NCI-H2107 (cell line): Measurements from ENCODE around the gene LRRC15.

Experiments used
- DNase-seq: peaks from one replicate; lab custom pipeline; 2025; lab: John Stamatoyannopoulos, UW

Gene LRRC15

GRCh38 chr3:194360568-194360967 is 9.0 kb downstream of the LRRC15 start:
- no peak for DNase-seq

- no peak for DNase-seq
Measured at GRCh38 chr3:194357681-194358080, 11.9 kb downstream of the LRRC15 start.

- DNase-seq = no peak
Measured at GRCh38 chr3:194355379-194355778, 14.2 kb downstream of the LRRC15 start.

- DNase-seq = no peak
Measured at GRCh38 chr3:194354315-194354714, 15.2 kb downstream of the LRRC15 start.

- DNase-seq = peak; percentile 42
Measured at GRCh38 chr3:194352667-194353246, 16.8 kb downstream of the LRRC15 start.

GRCh38 chr3:194351952-194352536 is 17.5 kb downstream of the LRRC15 start:
- no peak for DNase-seq

- DNase-seq = no peak
Measured at GRCh38 chr3:194351080-194351672, 18.4 kb downstream of the LRRC15 start, which contains the start of gene CPN2. CPN2 (minus strand) TSS chr3:194351328; CDS start chr3:194342702, 8,626 bp downstream.

DNA sequence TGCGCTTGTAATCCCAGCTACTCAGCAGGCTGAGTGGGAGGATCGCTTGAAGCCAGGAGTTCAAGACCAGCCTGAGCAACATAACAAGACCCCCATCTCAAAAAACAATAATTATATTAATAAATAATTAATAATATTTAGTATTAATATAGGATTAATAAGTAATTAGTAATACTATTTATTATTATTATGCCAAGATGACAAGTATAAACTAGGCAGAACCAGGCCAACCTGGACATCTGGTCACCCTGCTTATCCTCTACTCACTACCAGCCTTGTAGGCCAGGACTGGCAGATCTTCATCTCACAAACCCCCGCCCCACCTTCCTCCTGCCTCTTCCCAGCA is 18.8 kb downstream of the LRRC15 start:
- DNase-seq = no peak

GRCh38 chr3:194348354-194348753 is 21.2 kb downstream of the LRRC15 start:
- DNase-seq = no peak

DNA sequence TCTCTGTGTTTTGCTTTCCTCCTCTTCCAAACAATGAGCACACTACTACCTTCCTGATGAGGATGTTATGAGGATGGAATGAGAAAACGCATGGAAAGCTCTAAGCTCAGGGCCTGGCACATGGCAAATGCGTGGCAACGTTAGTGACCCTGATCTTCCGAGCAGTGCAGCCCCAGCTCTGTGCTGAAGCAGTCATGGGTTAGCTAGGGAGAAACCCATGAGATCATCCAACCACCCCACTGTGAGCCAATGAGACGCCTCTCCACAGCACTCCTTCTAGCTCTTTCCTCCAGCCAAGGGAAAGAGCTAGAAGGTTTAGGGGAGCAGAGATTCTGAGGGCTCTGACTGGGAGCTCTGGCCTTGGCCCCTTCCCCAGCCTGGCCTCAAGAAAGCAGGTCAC is 22.9 kb downstream of the LRRC15 start:
- DNase-seq = no peak

- no peak for DNase-seq
Measured at GRCh38 chr3:194346035-194346434, 23.5 kb downstream of the LRRC15 start.

- no peak for DNase-seq
Measured at GRCh38 chr3:194344012-194344411, 25.5 kb downstream of the LRRC15 start.

GRCh38 chr3:194343561-194343893 is 26.0 kb downstream of the LRRC15 start:
- DNase-seq = no peak

DNA sequence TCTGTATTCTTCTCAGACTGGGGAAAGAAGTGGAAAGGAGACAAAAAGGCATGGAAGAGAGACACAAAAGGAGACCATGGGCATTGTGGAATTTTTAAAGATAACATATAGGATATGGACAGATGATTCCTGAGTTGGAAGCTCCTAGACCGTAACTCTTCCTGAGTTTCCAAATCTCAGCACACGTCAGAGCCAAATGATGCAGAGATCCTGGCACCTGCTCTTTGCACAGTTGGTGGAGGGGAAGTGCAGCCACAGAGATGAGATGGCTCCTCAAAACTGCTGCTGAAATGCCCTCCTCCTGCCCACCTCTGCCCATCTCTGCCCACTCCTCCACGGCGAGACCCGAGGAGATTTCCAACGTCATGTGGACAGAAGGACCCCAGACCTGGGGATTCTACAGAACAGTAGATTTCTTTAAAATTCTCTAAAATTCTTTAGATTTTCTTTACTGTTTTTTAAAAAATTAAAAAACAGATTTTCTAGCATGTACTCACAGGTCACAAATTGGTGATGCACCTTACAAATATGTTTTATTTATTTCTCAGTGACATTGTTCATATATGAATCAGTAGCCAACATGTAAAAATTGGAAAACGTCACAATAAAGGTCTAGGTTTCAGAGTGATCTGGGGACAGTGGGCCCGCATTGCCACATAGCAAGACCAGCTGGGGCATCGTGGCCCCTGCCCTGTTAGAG is 26.5 kb downstream of the LRRC15 start:
- DNase-seq = no peak

DNA sequence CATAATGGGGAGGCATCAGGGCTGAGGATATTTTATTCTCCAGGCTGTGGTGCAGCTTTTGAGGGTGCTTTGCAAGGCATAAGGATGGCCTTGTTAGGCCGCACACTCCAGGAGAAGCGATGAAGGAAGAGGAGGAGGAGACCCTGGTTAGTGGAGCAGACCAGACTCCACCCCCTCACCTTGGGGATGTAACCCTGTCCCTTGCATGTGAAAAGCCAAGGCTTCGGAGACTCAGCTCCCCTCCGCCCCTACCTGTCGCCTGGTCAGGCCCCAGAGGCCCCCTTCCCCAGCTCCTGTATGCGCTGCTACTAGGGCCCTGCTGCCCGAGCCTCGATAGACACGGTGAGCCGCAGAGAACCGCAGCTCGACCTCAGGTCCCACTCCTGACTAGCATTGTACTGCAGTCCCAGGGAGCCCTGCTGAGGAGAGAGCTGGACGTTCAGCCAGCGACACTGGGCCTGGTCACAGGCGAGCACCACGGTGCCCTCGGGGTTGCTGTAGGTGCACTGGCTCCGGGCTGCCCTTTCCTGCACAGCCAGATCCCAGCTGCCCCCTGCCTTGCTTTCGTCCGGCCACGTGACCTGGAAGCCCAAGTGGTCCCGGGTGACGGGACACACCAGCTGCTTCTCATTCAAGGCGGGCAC is 28.7 kb downstream of the LRRC15 start:
- DNase-seq = no peak

DNA sequence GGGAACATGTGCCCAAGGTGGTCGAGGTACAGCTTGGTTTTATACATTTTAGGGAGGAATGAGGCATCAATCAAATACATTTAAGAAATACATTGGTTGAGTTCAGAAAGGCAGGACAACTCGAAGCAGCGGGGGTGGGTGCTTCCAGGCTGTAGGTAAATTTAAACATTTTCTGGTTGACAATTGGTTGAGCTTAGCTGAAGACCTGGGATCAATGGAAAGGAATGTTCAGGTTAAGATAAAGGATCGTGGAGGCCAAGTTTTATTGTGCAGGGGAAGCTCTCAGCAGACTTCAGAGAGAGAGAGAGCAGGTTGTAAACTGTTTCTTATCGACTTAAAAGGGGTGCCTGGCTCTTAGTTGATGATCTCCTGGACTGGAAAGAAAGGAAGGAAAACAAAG is 29.7 kb downstream of the LRRC15 start:
- no peak for DNase-seq

DNA sequence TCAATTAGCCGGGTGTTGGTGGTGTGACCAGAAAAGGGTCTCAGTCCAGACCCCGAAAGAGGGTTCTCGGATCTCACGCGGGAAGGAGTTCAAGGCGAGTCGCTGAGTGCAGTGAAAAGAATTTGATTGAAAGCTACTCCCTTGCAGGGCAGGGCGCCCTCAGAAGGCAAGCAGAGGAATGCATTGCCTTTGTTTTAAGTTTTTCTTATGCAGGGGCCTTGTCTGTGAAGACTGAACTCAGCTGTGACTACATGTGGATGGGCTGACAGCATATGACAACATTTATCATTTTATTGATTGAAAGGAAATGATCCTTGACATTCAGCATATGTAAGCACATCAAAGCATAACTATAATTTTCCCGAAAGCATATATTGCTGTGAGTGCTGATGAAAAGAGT is 30.2 kb downstream of the LRRC15 start:
- DNase-seq = no peak

DNA sequence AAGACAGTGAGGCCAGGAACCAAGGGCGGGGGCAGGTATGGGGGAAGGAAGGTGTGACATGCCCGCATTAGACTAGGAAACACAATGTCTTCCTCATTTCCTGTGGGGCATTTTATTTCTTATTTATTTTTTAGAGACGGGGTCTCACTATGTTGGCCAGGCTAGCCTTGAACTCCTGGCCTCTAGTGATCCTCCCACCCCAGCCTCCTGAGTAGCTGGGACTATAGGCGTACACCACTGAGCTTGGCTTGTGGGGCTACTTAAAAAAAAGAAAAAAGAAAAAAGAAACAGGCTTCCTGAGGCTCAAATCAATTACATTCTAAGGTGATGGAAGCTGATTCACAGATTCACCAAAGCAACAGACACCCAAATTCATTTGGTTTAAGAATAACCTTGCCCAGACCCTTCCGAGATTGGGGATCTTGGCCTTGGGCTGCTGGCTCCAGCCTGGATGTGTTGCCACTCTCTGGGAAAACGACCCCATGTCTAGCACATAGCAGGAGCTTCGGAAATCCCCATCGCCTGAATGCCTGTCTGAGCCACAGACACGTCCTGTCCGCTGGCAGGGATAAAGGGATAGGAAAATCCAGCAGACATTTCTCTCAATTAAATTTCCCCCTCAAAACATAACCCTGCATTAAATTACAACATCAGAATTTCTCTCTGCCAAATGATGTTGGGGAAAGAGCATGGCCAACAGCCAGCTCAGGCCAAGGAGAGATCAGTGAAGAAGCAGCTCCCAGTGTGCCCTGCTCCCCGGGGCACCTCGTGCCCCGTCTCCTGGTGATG is 31.4 kb downstream of the LRRC15 start:
- no peak for DNase-seq

GRCh38 chr3:194336601-194337355 is 32.8 kb downstream of the LRRC15 start:
- no peak for DNase-seq

GRCh38 chr3:194333981-194334320 is 35.6 kb downstream of the LRRC15 start:
- DNase-seq = no peak

DNA sequence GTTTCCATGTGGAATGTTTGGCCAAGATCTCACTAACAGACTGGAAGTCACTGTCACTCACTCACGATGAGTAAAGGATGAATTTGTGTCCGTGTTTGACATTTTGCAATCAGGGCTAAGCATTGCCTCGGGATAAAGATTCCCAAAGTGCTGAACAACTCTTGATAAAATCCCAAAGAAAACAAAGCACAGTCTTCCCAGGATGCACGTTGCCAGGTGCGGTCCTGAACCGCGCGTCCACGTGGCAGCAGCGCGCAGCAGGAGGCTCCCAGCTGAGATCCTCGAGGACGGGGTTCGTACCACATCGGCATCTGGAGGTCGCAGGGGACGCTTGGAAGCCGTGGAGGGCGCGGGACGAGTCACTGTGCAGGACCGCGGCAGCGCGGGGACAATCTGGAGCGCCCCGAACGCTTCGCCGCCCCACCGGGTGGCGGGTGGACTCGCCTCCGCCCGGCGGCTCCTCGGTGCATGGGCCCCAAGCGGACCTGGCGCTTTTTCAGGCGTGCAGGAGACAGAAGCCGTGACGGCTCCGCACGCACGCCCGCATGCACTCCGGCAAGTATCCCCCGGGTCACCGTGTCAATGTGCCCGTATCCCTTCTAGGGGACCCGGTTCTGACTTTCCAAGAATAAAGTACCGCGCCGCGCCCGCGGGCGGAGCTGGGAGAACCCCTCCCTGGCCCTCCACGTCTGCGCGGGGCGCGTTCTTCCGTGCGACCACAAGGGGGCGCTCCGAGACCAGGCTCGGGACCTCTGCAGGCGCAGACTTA is 36.1 kb downstream of the LRRC15 start:
- DNase-seq = no peak
